MCF 10A (cell line): ENCODE results near the gene CAP1. TPM values are rescaled to one million over a fixed set of nuclear protein-coding genes. Genes with fewer than 3 reads are reported as not detected.

ENCODE experiments used
- BruUV-seq: library from RNA; stranded (reverse); fragments of 400-500 nt; replicated peaks from 2 replicates; lab custom pipeline; 2021; lab: Mats Ljungman, UMichigan
- CTCF ChIA-PET: fragments of 300-600 bp; sonication (Branson Sonifier 250); formaldehyde crosslinking; extraction: SDS; loops from one replicate; lab custom pipeline; 2021; ENCODE audit warnings: antibody characterized with exemption, inconsistent platforms; lab: Yijun Ruan, JAX
- POLR2A ChIA-PET: fragments of 300-600, 350-650 bp; sonication (Branson Sonifier 250); formaldehyde crosslinking; extraction: SDS; loops from one replicate; lab custom pipeline; 2020; ENCODE audit warnings: antibody characterized with exemption, inconsistent platforms; lab: Yijun Ruan, JAX
- DNase-seq: peaks from one replicate; pipeline ENCODE4 v3.0.0-alpha.2; 2018; ENCODE audit not compliant: unreplicated experiment
- H3K27ac Mint-ChIP-seq: one replicate; pipeline ENCODE4 v1.8.0; 2022; ENCODE audit warnings: mild to moderate bottlenecking, low read depth, mixed read lengths; ENCODE audit not compliant: unreplicated experiment
- H3K27me3 Mint-ChIP-seq: one replicate; pipeline ENCODE4 v1.8.0; 2022; ENCODE audit warnings: mixed read lengths; ENCODE audit not compliant: insufficient read depth, unreplicated experiment
- H3K36me3 Mint-ChIP-seq: one replicate; pipeline ENCODE4 v1.8.0; 2022; ENCODE audit warnings: mild to moderate bottlenecking, moderate library complexity, mixed read lengths; ENCODE audit not compliant: insufficient read depth, unreplicated experiment
- H3K4me1 Mint-ChIP-seq: one replicate; pipeline ENCODE4 v1.8.0; 2022; ENCODE audit warnings: mixed read lengths; ENCODE audit not compliant: insufficient read depth, unreplicated experiment
- H3K4me3 Mint-ChIP-seq: one replicate; pipeline ENCODE4 v1.8.0; 2022; ENCODE audit warnings: mild to moderate bottlenecking, moderate library complexity, mixed read lengths; ENCODE audit not compliant: unreplicated experiment
- H3K9me3 Mint-ChIP-seq: one replicate; pipeline ENCODE4 v1.8.0; 2022; ENCODE audit warnings: mixed read lengths; ENCODE audit not compliant: unreplicated experiment
- intact Hi-C: fragments of 100-400 bp; cut with micrococcal nuclease; formaldehyde crosslinking; loops from 2 replicates; pipeline ENCODE4 v1.14.1; 2022
- total RNA-seq: library from RNA; stranded (reverse); gene quantifications from 2 replicates; pipeline ENCODE4 v1.2.3, GENCODE V29; 2022
- TF ChIP-seq, protein P1 (sequence below): fragments of 200-600 bp; IDR thresholded peaks from one replicate; pipeline ENCODE4 v1.8.0; 2022; ENCODE audit warnings: antibody characterized with exemption, mild to moderate bottlenecking; ENCODE audit not compliant: unreplicated experiment

CAP1 gene
- total RNA-seq, 1 experiment from 2014 or later, result 297 TPM

DNA sequence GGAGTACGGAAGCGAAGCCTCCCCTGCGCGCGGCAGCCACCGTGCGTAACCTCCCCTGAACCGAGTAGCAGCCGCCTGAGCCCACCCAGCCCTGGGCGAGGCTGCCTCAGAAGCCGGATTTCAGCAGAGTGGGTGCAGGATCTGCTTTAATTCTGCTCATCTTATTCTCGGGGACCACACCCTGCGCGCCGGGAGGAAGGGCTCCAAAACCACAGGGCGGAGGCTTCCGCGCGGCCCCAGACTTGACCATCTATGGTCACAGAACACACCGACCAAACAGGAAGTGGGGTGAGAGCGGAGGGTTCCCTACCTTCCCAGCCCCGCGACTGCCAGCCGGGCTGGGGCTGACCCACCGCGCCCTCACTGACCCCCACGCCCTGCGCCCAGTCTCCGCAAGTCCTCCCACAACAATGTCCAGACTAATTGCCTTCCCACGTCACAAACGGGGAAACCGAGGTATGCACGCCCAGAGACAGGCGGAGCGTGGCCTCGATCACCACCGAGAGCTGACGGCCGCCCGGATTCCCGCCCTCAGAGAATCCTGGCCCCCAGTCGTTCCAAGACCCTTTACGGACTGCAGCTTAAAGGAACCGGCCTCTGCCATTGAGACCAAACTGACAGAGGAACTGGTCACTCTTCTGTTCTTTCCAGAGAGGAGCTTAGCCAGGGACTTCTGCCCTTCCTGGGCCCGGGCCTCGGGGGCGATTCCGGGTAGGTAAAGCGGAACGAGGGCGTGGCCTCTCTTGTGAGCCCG lies 595 bp upstream of the CAP1 start:
- peak; percentile 91 for DNase-seq
- peaks cover 45% of the 10 kb centered on the region for H3K36me3 Mint-ChIP-seq
- H3K9me3 Mint-ChIP-seq, result no peaks in the 10 kb centered on the region
- TF ChIP-seq, protein P1, sequence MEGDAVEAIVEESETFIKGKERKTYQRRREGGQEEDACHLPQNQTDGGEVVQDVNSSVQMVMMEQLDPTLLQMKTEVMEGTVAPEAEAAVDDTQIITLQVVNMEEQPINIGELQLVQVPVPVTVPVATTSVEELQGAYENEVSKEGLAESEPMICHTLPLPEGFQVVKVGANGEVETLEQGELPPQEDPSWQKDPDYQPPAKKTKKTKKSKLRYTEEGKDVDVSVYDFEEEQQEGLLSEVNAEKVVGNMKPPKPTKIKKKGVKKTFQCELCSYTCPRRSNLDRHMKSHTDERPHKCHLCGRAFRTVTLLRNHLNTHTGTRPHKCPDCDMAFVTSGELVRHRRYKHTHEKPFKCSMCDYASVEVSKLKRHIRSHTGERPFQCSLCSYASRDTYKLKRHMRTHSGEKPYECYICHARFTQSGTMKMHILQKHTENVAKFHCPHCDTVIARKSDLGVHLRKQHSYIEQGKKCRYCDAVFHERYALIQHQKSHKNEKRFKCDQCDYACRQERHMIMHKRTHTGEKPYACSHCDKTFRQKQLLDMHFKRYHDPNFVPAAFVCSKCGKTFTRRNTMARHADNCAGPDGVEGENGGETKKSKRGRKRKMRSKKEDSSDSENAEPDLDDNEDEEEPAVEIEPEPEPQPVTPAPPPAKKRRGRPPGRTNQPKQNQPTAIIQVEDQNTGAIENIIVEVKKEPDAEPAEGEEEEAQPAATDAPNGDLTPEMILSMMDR, result no peak
- peak overlapping the region; percentile 93 for H3K4me3 Mint-ChIP-seq
- BruUV-seq, result no TSS peak
- no peaks in the 10 kb centered on the region for H3K27me3 Mint-ChIP-seq
- intact Hi-C loops, result no loop called here
- POLR2A ChIA-PET, result interaction anchor here (0.6 to 3.0 kb wide), 33 partner anchors 9 to 1013 kb away, joined by 3 to 28 read pairs (median 5); partner anchors contain the start of genes MFSD2A, RLF, ZFP69B and ZMPSTE24
- H3K27ac Mint-ChIP-seq, result peak overlapping the region; percentile 99
- H3K4me1 Mint-ChIP-seq, result peaks cover 33% of the 10 kb centered on the region
- CTCF ChIA-PET, result interaction anchor here (0.7 to 1.6 kb wide), 6 partner anchors 9 to 298 kb away, joined by 3 to 6 read pairs (median 4); no protein-coding TSS in a partner anchor

DNA sequence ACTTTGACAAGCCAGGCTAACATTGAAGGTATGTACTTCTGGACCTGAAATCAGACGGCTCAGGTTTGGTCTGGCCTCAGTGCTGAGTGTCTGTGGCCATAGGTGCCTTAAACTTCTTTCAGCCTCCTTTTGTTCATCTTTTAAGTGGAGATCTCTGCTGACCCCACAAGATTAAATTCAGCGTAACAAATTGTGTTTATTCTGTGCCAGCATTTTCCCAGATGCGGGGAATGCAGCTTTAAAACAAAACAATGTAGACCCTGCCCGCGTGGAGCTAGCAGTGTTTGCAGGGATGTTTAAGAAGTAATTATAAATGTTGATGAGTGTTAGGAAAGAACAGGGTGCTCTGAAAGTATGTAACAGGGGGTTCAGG lies 923 bp downstream of the CAP1 start:
- intact Hi-C loops, result no loop called here

DNA sequence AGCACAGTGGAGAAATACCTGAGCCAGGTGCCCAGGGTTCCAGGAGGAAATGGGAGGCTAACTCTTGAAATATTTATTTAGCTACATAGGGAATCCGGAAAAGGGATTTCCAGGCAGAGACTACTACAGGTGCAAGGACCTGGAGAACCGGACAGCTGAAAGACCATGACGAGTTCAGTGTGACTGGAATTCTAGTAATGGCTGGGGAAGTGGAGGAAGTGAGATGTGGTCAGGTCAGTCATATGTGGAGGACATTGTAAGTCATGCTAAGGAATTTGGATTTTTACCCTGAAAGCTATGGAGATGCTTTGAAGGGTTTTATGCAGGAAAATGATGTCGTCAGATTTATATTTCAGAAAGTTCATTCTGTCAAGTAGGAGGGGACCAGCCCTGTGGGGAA lies 1.8 kb downstream of the CAP1 start:
- ChIA-PET POLR2A (interaction anchor here (0.8 to 1.0 kb wide), 2 partner anchors 28 to 108 kb away, joined by 3 to 4 read pairs; no protein-coding TSS in a partner anchor), CTCF (interaction anchor here (0.7 to 1.4 kb wide), 3 partner anchors 46 to 125 kb away, joined by 3 to 4 read pairs (median 3); no protein-coding TSS in a partner anchor)

More for the DNA sequence above, 923 bp downstream of the CAP1 start:
- TF ChIP-seq, protein P1, result no peak
- no TSS peak for BruUV-seq
- Mint-ChIP-seq H3K36me3 (peaks cover 52% of the 10 kb centered on the region), H3K9me3 (no peaks in the 10 kb centered on the region), H3K27me3 (no peaks in the 10 kb centered on the region), H3K27ac (peak overlapping the region; percentile 99), H3K4me3 (peak overlapping the region; percentile 93), H3K4me1 (peaks cover 31% of the 10 kb centered on the region)
- no peak for DNase-seq
- ChIA-PET POLR2A (interaction anchor here (1.0 to 2.7 kb wide), 7 partner anchors 8 to 120 kb away, joined by 3 to 17 read pairs (median 11); partner anchors contain the start of genes MFSD2A and RLF), CTCF (interaction anchor here (0.5 to 0.7 kb wide), 2 partner anchors 43 to 127 kb away, joined by 4 read pairs; no protein-coding TSS in a partner anchor)

DNA sequence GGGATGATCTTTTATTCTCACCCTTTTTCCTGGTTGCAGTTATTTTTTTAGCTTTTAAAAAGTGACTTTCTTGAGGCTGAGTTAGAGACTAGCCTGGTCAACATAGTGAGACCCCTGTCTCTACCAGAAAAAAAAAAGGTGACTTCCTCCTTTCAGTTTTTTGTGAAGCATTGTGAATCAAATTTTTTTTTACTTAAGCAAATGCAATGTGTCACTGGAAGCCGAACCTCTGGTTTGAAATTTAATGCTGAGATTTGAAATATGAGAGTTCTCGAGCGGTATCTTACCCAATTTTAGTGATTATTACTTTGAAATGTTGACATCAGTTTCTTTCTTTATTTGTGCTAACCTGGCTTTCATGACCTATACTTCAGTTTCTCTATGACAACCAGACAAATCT lies 3.6 kb downstream of the CAP1 start:
- intact Hi-C loops, result no loop called here
- TF ChIP-seq, protein P1, result no peak
- no peak overlapping the region for H3K4me3 Mint-ChIP-seq
- ChIA-PET CTCF (no interaction called here), POLR2A (no interaction called here)
- DNase-seq, result no peak
- H3K4me1 Mint-ChIP-seq, result peaks cover 17% of the 10 kb centered on the region
- H3K27ac Mint-ChIP-seq, result no peak overlapping the region
- BruUV-seq, result no TSS peak
- H3K27me3 Mint-ChIP-seq, result no peaks in the 10 kb centered on the region
- peaks cover 47% of the 10 kb centered on the region for H3K36me3 Mint-ChIP-seq
- no peaks in the 10 kb centered on the region for H3K9me3 Mint-ChIP-seq

More for the DNA sequence above, 1.8 kb downstream of the CAP1 start:
- Mint-ChIP-seq H3K36me3 (peaks cover 47% of the 10 kb centered on the region), H3K27ac (no peak overlapping the region), H3K9me3 (no peaks in the 10 kb centered on the region), H3K4me3 (peak overlapping the region; percentile 93), H3K27me3 (no peaks in the 10 kb centered on the region), H3K4me1 (peaks cover 23% of the 10 kb centered on the region)
- no TSS peak for BruUV-seq
- TF ChIP-seq, protein P1, result no peak
- intact Hi-C loops, result no loop called here
- DNase-seq, result no peak
